ENCODE measurements around the gene MEI1.

Gene MEI1

GRCh38 chr22:41826430-41827383 lies 127.4 kb downstream of the MEI1 start:
- no peak overlapping the region for H3K9ac ChIP-seq (ENCODE audit: low read length)
- H4K20me1 ChIP-seq (ENCODE audit: insufficient read depth, low read length), result no peaks in the 10 kb centered on the region
- H3K27ac ChIP-seq (ENCODE audit: low read length), result no peak overlapping the region
- H3K4me1 ChIP-seq (ENCODE audit: low read length), result peaks cover 5% of the 10 kb centered on the region
- H3K9me3 ChIP-seq (ENCODE audit: insufficient read depth, low read length), result peaks cover 4% of the 10 kb centered on the region; the same call in 1 of the 2 replicates
- no peak overlapping the region for H3K4me2 ChIP-seq (ENCODE audit: low read length)
- no peak overlapping the region for H3K4me3 ChIP-seq (ENCODE audit: low read length)
- peaks cover 10% of the 10 kb centered on the region for H3K36me3 ChIP-seq (replicated peaks; ENCODE audit: low read depth, low read length)
- no peaks in the 10 kb centered on the region for H3K27me3 ChIP-seq (ENCODE audit: low read depth, low read length)
- no peak overlapping the region for H2AFZ ChIP-seq (ENCODE audit: low read depth, low read length)
- H3K79me2 ChIP-seq (ENCODE audit: low read length), result peaks cover 5% of the 10 kb centered on the region
- TF ChIP-seq CTCF (IDR thresholded peaks at IDR 0.05; ENCODE audit: low read depth, low read length), result no peak
- no peak for TF ChIP-seq EZH2phosphoT487 (IDR thresholded peaks at IDR 0.05; ENCODE audit: low read depth)

GRCh38 chr22:41827671-41828070 lies 128.4 kb downstream of the MEI1 start:
- no peak overlapping the region for H3K4me2 ChIP-seq (ENCODE audit: low read length)
- no peak for TF ChIP-seq EZH2phosphoT487 (IDR thresholded peaks at IDR 0.05; ENCODE audit: low read depth)
- TF ChIP-seq CTCF (IDR thresholded peaks at IDR 0.05; ENCODE audit: low read depth, low read length), result no peak
- no peak overlapping the region for H2AFZ ChIP-seq (ENCODE audit: low read depth, low read length)
- H3K9me3 ChIP-seq (ENCODE audit: insufficient read depth, low read length), result peaks cover 9% of the 10 kb centered on the region
- peaks cover 14% of the 10 kb centered on the region for H3K79me2 ChIP-seq (ENCODE audit: low read length)
- H3K9ac ChIP-seq (ENCODE audit: low read length), result no peak overlapping the region
- peaks cover 14% of the 10 kb centered on the region for H3K4me1 ChIP-seq (ENCODE audit: low read length)
- no peaks in the 10 kb centered on the region for H4K20me1 ChIP-seq (ENCODE audit: insufficient read depth, low read length)
- peaks cover 15% of the 10 kb centered on the region for H3K36me3 ChIP-seq (replicated peaks; ENCODE audit: low read depth, low read length)
- no peak overlapping the region for H3K4me3 ChIP-seq (ENCODE audit: low read length)
- H3K27me3 ChIP-seq (ENCODE audit: low read depth, low read length), result no peaks in the 10 kb centered on the region
- peak overlapping the region; percentile 9; the same call in 1 of the 2 replicates for H3K27ac ChIP-seq (ENCODE audit: low read length)

- Histone ChIP-seq H3K4me2 (ENCODE audit: low read length) (no peak overlapping the region), H3K4me3 (ENCODE audit: low read length) (no peak overlapping the region), H3K27me3 (ENCODE audit: low read depth, low read length) (no peaks in the 10 kb centered on the region), H3K36me3 (replicated peaks; ENCODE audit: low read depth, low read length) (peaks cover 15% of the 10 kb centered on the region), H3K9ac (ENCODE audit: low read length) (no peak overlapping the region), H3K9me3 (ENCODE audit: insufficient read depth, low read length) (peaks cover 9% of the 10 kb centered on the region), H3K4me1 (ENCODE audit: low read length) (peaks cover 14% of the 10 kb centered on the region), H3K27ac (ENCODE audit: low read length) (no peak overlapping the region), H2AFZ (ENCODE audit: low read depth, low read length) (no peak overlapping the region), H4K20me1 (ENCODE audit: insufficient read depth, low read length) (no peaks in the 10 kb centered on the region), H3K79me2 (ENCODE audit: low read length) (peaks cover 20% of the 10 kb centered on the region)
- TF ChIP-seq EZH2phosphoT487 (IDR thresholded peaks at IDR 0.05; ENCODE audit: low read depth) (no peak), CTCF (IDR thresholded peaks at IDR 0.05; ENCODE audit: low read depth, low read length) (no peak)
Observed at GRCh38 chr22:41828516-41828915, 129.2 kb downstream of the MEI1 start.

GRCh38 chr22:41830174-41830573 lies 130.9 kb downstream of the MEI1 start:
- Histone ChIP-seq H3K4me2 (ENCODE audit: low read length) (no peak overlapping the region), H3K4me1 (ENCODE audit: low read length) (peaks cover 20% of the 10 kb centered on the region), H3K79me2 (ENCODE audit: low read length) (peaks cover 36% of the 10 kb centered on the region), H3K9me3 (ENCODE audit: insufficient read depth, low read length) (peaks cover 9% of the 10 kb centered on the region), H3K27ac (ENCODE audit: low read length) (no peak overlapping the region), H3K27me3 (ENCODE audit: low read depth, low read length) (no peaks in the 10 kb centered on the region), H3K9ac (ENCODE audit: low read length) (no peak overlapping the region), H3K36me3 (replicated peaks; ENCODE audit: low read depth, low read length) (peaks cover 27% of the 10 kb centered on the region), H3K4me3 (ENCODE audit: low read length) (no peak overlapping the region), H2AFZ (ENCODE audit: low read depth, low read length) (no peak overlapping the region), H4K20me1 (ENCODE audit: insufficient read depth, low read length) (peaks cover 7% of the 10 kb centered on the region)
- TF ChIP-seq CTCF (IDR thresholded peaks at IDR 0.05; ENCODE audit: low read depth, low read length) (no peak), EZH2phosphoT487 (IDR thresholded peaks at IDR 0.05; ENCODE audit: low read depth) (no peak)

All from OCI-LY3 (cell line).